K562 (cell line): ENCODE measurements around the gene MINK1. TPM values are rescaled to one million over a fixed set of nuclear protein-coding genes. Genes with fewer than 3 reads are reported as not detected.

ENCODE experiments used
- CBX3 ChIP-seq, 2 experiments: IDR thresholded peaks; 1 replicate in 1 of 2; 2 replicates in 1 of 2; pipeline ENCODE4 v1.6.1; 2012; ENCODE audit warnings: inconsistent platforms in 2 of 2, low read length in 2 of 2, borderline replicate concordance in 1 of 2, control low read depth in 1 of 2
- CTBP1 ChIP-seq: fragments of 450-650 bp; IDR thresholded peaks from 2 replicates; pipeline ENCODE4 v1.6.1; 2016; ENCODE audit warnings: borderline replicate concordance
- EHMT2 ChIP-seq: fragments of 450-650 bp; IDR thresholded peaks from 2 replicates; pipeline ENCODE4 v1.6.1; 2018; ENCODE audit warnings: antibody characterized with exemption
- ESRRA ChIP-seq: fragments of 450-650 bp; IDR thresholded peaks from 2 replicates; pipeline ENCODE4 v1.6.1; 2014; ENCODE audit warnings: low read depth, mild to moderate bottlenecking, moderate library complexity, borderline replicate concordance
- ETV5 ChIP-seq: sonication (generic); formaldehyde crosslinking; IDR thresholded peaks from 2 replicates; pipeline ENCODE4 v1.4.0; 2020; ENCODE audit warnings: low read depth, mild to moderate bottlenecking, missing genetic modification reagents
- FOXJ3 ChIP-seq: sonication (generic); formaldehyde crosslinking; IDR thresholded peaks from 2 replicates; pipeline ENCODE4 v1.4.0; 2020; ENCODE audit warnings: mild to moderate bottlenecking, missing genetic modification reagents
- FOXP1 ChIP-seq: sonication (generic); formaldehyde crosslinking; IDR thresholded peaks from 2 replicates; pipeline ENCODE4 v1.8.0; 2022; ENCODE audit warnings: mild to moderate bottlenecking, missing genetic modification reagents
- GABPA ChIP-seq: fragments of 200-800 bp; sonication (Bioruptor generic); conservative IDR thresholded peaks from 2 replicates; pipeline ENCODE4 v1.6.1; 2016; ENCODE audit warnings: low read depth, missing genetic modification characterization, missing compliant biosample characterization
- ID3 ChIP-seq, 2 experiments: fragments of 250-450 bp in 1 of 2; fragments of 450-650 bp in 1 of 2; sonication (Bioruptor Pico) in 1 of 2; IDR thresholded peaks; 2 replicates each; pipeline versions ENCODE4 v1.6.1 to v1.8.0; 2016 to 2021; ENCODE audit warnings: mild to moderate bottlenecking in 2 of 2, moderate library complexity in 2 of 2, missing compliant biosample characterization in 1 of 2, missing genetic modification characterization in 1 of 2
- NFYB ChIP-seq: IDR thresholded peaks from 2 replicates; pipeline ENCODE4 v1.6.1; 2011; ENCODE audit warnings: mild to moderate bottlenecking, moderate library complexity; ENCODE audit not compliant: insufficient read length; ENCODE audit errors: extremely low read depth
- NR2C1 ChIP-seq, 2 experiments: fragments of 450-650 bp; IDR thresholded peaks; 2 replicates each; pipeline ENCODE4 v1.6.1; 2017; ENCODE audit warnings: mild to moderate bottlenecking in 2 of 2, antibody characterized with exemption in 1 of 2, inconsistent platforms in 1 of 2, missing compliant biosample characterization in 1 of 2, missing genetic modification characterization in 1 of 2
- POLR2AphosphoS2 ChIP-seq: IDR thresholded peaks from 2 replicates; pipeline ENCODE4 v1.6.1; 2012; ENCODE audit warnings: low read length, improper control_type of control experiment
- RAD51 ChIP-seq: fragments of 450-650 bp; IDR thresholded peaks from 2 replicates; pipeline ENCODE4 v1.7.1; 2016; ENCODE audit warnings: low read depth, mild to moderate bottlenecking, borderline replicate concordance
- RBM17 ChIP-seq: fragments of 200-400 bp; formaldehyde crosslinking; IDR thresholded peaks from 2 replicates; pipeline ENCODE4 v1.6.1; 2017; ENCODE audit warnings: low read depth, mild to moderate bottlenecking, low read length, borderline replicate concordance
- TAL1 ChIP-seq: fragments of 450-650 bp; IDR thresholded peaks from 2 replicates; pipeline ENCODE4 v1.6.1; 2016; ENCODE audit warnings: mild to moderate bottlenecking
- TRIM28 ChIP-seq: fragments of 450-650 bp; IDR thresholded peaks from 2 replicates; pipeline ENCODE4 v1.6.1; 2017
- VEZF1 ChIP-seq: fragments of 200-800 bp; sonication (Bioruptor generic); IDR thresholded peaks from 2 replicates; pipeline ENCODE4 v1.6.1; 2017; ENCODE audit warnings: missing genetic modification characterization, missing compliant biosample characterization
- ZBTB26 ChIP-seq: fragments of 450-650 bp; formaldehyde crosslinking; IDR thresholded peaks from 2 replicates; pipeline ENCODE4 v1.4.0; 2022; ENCODE audit warnings: missing genetic modification characterization
- ZNF280B ChIP-seq: fragments of 250-450 bp; sonication (Bioruptor Pico); IDR thresholded peaks from 2 replicates; pipeline ENCODE4 v1.5.1; 2021; ENCODE audit warnings: mild to moderate bottlenecking
- ZNF707 ChIP-seq: fragments of 250-450 bp; sonication (Bioruptor Pico); conservative IDR thresholded peaks from 2 replicates; pipeline ENCODE4 v1.8.0; 2022; ENCODE audit warnings: inconsistent platforms, mild to moderate bottlenecking, moderate library complexity
- polyA plus RNA-seq, 8 experiments: library from polyadenylated mRNA; depleted of rRNA in 4 of 8; stranded (reverse) in 5 of 8; unstranded in 3 of 8; fragments of >200 nt; fragmentation: Nextera tagmentation in 2 of 8; fragmentation: Illumina TruSeq in 1 of 8; extraction: Ambion mirVana in 2 of 8; extraction: Trizol in 1 of 8; gene quantifications; 2 replicates each; pipeline versions ENCODE4 v1.2.1 to v1.2.3, GENCODE V29; 2011 to 2014; ENCODE audit warnings: inconsistent platforms in 1 of 8, missing spikeins in 1 of 8
- total RNA-seq, 7 experiments: library from RNA; depleted of rRNA in 6 of 7; stranded (reverse); fragments of >200 nt in 6 of 7; fragmentation: Illumina TruSeq in 2 of 7; extraction: Trizol in 2 of 7; gene quantifications; 2 replicates each; pipeline versions ENCODE4 v1.2.1 to v1.2.3, GENCODE V29; 2011 to 2021; ENCODE audit warnings: low replicate concordance in 1 of 7

Gene MINK1
- total and polyA plus RNA-seq, 9 of the 15 experiments (the other 6 are each of a cell fraction or from before 2014, with no cell fraction given), result 0.11 to 54.2 (median 14.9) TPM

GRCh38 chr17:4838309-4838785 is 5.2 kb downstream of the MINK1 start (continued):
- no peak for TF ChIP-seq ZBTB26 (CRISPR knock-in tag)
- peak; percentile 73; the same call in 1 of the 2 replicates for TF ChIP-seq TAL1
- TF ChIP-seq RBM17, result no peak
- TF ChIP-seq CTBP1, result peak; percentile 21; the same call in 1 of the 2 replicates
- TF ChIP-seq RAD51, result no peak
- TF ChIP-seq ETV5 (CRISPR knock-in tag), result 0 out of 2 replicates have a peak, but pooled peaks have one; percentile 47
- peak; percentile 76 for TF ChIP-seq NR2C1 (IDR thresholded peaks at IDR 0.05)
- peak; percentile 77 for TF ChIP-seq NR2C1 (tag; IDR thresholded peaks at IDR 0.05)
- TF ChIP-seq GABPA (tag), result no peak
- no peak for TF ChIP-seq FOXJ3 (CRISPR knock-in tag)
- no peak for TF ChIP-seq NFYB
- no peak for TF ChIP-seq ID3 (CRISPR knock-in tag; IDR thresholded peaks at IDR 0.05)
- TF ChIP-seq ID3 (tag; IDR thresholded peaks at IDR 0.05), result 0 out of 2 replicates have a peak, but pooled peaks have one; percentile 26
- no peak for TF ChIP-seq POLR2AphosphoS2
- 0 out of 2 replicates have a peak, but pooled peaks have one; percentile 20 for TF ChIP-seq ESRRA
- no peak for TF ChIP-seq FOXP1
- TF ChIP-seq ZNF280B, result no peak
- 0 out of 3 replicates have a peak, but pooled peaks of 1 of the 2 experiments have one; percentile 35 for TF ChIP-seq CBX3 (IDR thresholded peaks at IDR 0.05; ENCODE audit: borderline replicate concordance in 1 of 2, low read length in 2 of 2)
- TF ChIP-seq TRIM28, result no peak
- no peak for TF ChIP-seq VEZF1
- no peak for TF ChIP-seq ZNF707 (CRISPR knock-in tag)
- TF ChIP-seq EHMT2, result 0 out of 2 replicates have a peak, but pooled peaks have one; percentile 15
